Astrocyte (in vitro differentiated cells and primary cell): Measurements from ENCODE around the gene EPAS1.

Experiments
- EZH2 ChIP-seq: IDR thresholded peaks from 2 replicates; pipeline ENCODE4 v1.6.1; 2012; ENCODE audit warnings: mild to moderate bottlenecking, low read length, inconsistent platforms; ENCODE audit not compliant: insufficient read depth
- TF ChIP-seq, protein P1 (sequence below): IDR thresholded peaks from 2 replicates; pipeline ENCODE4 v1.5.1; 2011; ENCODE audit warnings: low read depth, mild to moderate bottlenecking, inconsistent platforms, low read length, moderate library complexity; ENCODE audit not compliant: insufficient read depth

DNA sequence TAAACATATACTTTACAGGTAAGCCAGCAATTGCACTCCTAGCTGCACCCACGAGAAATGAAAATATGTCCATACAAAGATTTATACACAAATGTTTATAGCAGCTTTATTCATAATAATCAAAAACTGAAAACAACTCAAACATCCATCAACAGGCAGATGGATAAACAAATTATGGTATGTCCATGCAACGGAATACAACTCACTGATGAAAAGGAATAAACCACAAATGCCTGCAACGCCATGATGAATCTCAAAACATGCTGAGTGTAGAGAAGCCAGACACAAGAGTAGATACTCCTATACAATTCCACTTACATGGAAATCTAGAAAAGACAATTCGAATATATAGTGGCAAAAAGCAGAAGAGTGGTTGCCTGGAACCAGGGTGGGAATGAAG is 76.0 kb downstream of the EPAS1 start:
- TF ChIP-seq, protein P1, sequence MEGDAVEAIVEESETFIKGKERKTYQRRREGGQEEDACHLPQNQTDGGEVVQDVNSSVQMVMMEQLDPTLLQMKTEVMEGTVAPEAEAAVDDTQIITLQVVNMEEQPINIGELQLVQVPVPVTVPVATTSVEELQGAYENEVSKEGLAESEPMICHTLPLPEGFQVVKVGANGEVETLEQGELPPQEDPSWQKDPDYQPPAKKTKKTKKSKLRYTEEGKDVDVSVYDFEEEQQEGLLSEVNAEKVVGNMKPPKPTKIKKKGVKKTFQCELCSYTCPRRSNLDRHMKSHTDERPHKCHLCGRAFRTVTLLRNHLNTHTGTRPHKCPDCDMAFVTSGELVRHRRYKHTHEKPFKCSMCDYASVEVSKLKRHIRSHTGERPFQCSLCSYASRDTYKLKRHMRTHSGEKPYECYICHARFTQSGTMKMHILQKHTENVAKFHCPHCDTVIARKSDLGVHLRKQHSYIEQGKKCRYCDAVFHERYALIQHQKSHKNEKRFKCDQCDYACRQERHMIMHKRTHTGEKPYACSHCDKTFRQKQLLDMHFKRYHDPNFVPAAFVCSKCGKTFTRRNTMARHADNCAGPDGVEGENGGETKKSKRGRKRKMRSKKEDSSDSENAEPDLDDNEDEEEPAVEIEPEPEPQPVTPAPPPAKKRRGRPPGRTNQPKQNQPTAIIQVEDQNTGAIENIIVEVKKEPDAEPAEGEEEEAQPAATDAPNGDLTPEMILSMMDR, result no peak
- no peak for TF ChIP-seq EZH2
